HTR-8/SVneo (cell line): ENCODE data around the gene CCM2L.
"Not testable (repeated sequence)": the region's sequence is repeated elsewhere in the genome, so short reads cannot be mapped to it uniquely, and the experiment has no call there.

Experiments
- DNase-seq: peaks from one replicate; pipeline ENCODE4 v3.0.0; 2011; ENCODE audit warnings: low spot score, mixed read lengths; ENCODE audit not compliant: insufficient read length
- FAIRE-seq: peaks from 2 replicates; lab custom pipeline; 2011; peaks lifted over from hg19 to GRCh38; lab: Jason Lieb, UNC

The CCM2L gene

GRCh38 chr20:32027643-32028042 is 17.4 kb downstream of the CCM2L start:
- DNase-seq (no peak), FAIRE-seq (no peak)

DNA sequence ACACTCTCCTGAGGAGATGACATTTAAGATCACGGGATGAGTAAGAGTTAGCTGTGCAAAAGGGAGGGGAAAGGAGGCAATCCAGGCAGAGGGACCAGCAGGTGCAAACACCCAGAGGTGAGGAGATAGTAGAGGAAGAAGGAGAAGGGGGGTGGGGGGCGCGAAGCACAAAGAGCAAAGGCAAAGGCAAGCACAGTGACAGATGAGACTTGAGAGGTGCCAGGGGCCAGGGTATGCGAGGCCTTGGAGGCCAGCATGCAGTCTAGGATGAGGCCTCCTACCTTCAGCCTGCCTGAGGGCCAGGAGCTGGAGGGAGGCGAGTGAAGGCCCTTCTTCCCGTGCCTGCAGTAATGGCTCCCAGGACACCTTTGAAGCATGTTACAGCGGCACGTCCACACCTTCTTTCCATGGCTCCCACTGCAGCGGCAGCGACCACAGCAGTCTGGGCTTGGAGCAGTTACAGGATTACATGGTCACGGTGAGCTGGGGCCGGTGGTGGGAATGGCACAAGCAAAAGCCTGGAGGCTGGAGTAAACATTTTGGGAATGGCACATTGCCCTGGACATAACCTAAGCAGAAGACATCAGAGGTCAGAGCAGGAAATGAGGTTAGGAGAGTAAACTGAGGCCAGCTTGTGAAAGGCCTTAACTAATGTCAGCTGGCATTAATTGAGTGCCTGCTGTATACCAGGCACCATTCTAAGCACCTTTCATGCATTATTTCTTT is 18.6 kb downstream of the CCM2L start:
- FAIRE-seq = no peak
- no peak for DNase-seq

DNA sequence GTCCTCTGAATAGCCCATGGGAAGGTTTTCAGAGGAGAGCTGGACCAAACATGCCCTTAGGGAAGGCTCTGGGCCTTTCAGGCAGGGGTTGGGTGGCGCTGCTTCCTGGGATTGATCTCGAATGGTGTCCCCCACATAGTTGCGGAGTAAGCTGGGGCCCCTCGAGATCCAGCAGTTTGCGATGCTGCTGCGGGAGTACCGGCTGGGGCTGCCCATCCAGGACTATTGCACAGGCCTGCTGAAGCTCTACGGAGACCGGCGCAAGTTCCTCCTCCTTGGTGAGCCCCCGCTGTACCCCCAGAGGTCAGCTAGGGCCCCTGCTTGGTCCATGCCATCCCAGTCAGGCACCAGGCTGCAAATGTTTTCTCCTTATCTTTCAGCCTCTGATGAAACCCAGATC is 19.3 kb downstream of the CCM2L start:
- DNase-seq = no peak
- FAIRE-seq = no peak

GRCh38 chr20:32031007-32031958 is 21.0 kb downstream of the CCM2L start:
- FAIRE-seq = no peak
- peak; percentile 89 for DNase-seq

DNA sequence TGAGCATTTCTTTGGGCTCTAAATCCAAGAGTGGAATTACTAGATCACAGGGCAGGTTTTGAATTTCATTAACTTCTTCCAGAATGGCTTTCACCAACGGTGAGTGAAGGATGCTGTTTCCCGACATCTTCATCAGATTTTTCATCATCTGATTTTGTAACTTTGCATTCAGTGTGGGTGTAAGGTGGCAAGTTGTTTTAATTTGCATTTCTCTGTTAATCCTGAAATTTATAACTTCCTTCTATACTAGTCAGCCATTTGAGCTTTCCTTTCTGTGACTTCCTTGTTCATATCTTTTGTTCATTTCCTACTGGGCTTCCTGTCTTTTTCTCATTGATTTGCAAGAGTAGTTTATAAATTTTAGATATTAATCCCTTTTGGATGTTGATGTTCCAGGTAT is 23.1 kb downstream of the CCM2L start:
- DNase-seq (no peak), FAIRE-seq (no peak)

- FAIRE-seq, DNase-seq: not testable (repeated sequence)
Measured at GRCh38 chr20:32033721-32034120, 23.5 kb downstream of the CCM2L start.

DNA sequence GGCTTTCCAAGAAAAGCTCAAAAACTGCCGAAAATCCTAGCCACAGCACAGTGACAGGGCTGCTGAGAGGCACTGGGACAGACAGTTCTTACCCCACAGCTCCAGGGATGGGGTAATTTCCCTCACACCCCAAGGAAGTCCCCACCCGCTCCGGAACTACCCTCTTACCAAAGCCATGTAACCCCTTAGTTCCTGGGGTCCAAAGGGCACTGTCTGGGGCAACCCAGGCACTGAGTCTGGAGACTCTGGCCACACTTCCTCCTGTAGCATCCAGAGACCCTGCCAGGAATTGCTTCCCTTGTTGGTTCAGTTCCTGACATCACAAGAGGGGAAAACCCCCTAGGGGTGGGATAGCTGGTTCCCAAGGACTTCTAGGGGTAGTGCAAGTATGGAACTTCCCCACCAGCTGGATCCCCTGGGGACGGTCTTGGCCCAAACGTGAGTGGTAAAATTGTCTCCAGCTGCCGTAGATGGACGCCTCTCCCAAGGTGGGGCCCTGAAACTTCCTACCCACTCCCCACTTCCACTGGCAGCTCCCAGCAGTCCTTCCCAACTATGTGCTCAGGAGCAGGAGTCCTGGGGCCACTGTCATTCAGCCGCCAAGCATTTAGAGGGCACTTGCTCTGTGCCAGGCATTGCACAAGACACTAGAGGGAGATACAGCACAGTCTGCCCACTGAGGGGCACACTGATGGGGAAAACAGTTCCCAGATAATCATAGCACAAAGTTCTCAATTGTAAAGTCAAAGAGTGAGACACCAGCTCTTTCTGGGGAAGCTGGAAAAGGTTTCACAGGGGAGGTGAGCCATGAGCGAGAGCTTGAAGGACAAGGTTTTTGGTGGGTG is 24.6 kb downstream of the CCM2L start:
- DNase-seq (peak; percentile 41), FAIRE-seq (no peak)

DNA sequence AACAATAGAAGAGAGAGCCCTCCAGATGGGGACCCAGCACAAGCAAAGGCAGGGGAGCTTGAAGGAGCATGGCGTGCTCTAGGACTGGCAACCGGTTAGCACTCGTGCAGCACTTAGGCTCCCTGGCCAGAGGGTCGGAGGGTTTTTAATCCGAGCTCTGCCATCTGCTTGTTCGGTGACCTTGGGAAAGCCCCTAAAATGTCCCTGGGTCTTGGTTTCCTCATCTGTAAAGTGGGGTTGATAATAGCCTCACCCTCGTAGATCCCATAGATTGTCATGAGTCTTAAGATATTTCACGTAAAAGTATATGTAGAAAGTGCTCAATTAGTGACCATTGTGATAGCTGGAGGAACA is 25.2 kb downstream of the CCM2L start:
- no peak for FAIRE-seq
- no peak for DNase-seq

DNA sequence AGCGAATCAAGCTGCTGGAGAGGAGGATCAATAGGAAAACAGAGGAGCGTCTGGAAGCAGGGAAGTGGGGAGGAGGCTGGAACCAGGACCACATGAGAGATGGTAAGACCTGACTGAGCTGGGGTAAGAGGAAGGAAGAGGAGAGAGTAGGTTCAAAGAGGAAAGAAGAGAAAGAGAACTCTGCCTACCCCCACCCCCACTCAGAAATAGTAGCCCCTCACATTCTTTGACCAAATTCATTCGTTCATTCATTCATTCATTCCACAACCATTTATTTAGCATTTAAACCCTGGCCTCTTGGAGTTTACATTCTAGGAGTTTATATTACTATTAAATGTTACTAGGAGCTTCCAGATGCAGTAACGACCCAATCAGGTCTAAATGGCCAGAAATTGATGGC is 26.0 kb downstream of the CCM2L start:
- no peak for DNase-seq
- FAIRE-seq = no peak

DNA sequence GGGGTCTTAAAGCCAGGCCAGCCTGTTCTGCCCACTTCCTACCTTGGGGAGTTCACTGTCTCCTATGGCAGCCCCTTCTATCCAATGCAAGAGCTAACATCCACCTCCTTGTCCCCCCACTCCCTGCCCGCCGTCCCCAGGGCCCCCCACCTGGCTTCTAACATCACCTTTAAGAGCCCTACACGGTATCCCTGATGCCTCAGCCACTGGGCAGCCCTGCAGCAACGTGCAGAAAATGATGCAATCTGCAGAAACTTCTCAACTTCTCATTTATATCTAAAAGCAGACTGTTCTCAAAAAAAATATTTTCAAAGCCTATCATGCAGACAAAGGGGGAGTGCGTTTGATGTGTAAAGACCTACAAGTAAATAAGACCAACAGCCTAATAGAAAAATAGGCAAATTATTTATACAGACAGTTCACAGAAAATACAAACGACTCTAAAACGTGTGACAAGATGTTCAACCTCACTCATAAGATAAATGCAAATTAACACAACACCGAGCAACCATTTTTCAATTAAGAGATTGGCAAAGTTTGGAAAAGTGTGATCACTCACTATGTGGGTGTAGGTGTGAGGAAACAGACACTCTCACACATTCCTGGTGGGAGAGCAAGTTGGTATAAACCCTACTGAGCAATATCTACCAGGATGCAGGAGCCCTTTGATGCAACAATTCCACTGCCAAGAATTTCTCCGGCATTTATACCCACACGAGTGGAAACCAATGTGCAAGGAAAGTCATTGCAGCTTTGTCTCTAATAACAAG is 26.7 kb downstream of the CCM2L start:
- DNase-seq (no peak), FAIRE-seq (no peak)

DNA sequence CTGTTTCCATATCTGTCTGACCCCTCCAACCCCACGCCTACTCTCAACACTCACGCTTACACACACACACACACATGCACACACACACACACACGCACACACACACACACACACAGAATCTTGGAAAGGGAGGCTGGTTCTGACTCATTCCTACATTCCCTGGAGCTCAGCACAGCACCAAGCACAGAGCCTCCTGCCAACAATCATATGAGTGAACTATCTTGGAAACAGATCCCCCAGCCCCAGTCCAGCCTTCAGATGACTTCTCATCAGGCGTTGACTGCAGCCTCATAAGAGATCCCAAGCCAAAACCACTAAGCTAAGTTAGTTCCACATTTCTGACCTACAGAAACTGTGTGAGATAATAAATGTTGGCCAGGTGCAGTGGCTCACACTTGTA is 27.7 kb downstream of the CCM2L start:
- no peak for FAIRE-seq

GRCh38 chr20:32040142-32040953 is 30.1 kb downstream of the CCM2L start:
- FAIRE-seq (no peak), DNase-seq (no peak)

More for the DNA sequence above, 27.7 kb downstream of the CCM2L start:
- no peak for DNase-seq

GRCh38 chr20:32045999-32046398 is 35.8 kb downstream of the CCM2L start:
- FAIRE-seq (no peak), DNase-seq (no peak)

DNA sequence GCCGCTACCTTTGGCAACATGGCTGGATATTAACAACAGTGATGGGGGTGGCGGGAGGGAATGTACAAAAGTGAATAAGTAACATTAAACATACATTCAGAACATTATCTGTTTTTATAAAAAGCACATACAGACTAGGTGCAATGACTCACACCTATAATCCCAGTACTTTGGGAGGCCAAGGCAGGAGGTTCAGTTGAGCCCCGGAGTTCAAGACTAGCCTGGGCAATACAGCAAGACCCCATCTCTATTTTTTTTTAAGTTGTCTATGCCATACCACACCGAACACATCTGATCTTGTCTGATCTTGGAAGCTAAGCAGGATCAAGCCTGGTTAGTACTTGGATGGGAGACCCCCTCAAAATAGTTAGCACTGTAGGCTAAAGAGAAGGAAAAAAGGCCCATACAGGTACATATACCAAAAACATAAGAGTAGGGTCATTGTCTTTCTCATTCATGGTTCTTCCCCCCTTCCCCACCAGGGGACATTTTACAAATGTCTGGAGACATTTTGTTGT is 40.1 kb downstream of the CCM2L start:
- FAIRE-seq = no peak
- DNase-seq = no peak

GRCh38 chr20:32050851-32051556 is 40.8 kb downstream of the CCM2L start:
- FAIRE-seq (no peak), DNase-seq (no peak)

DNA sequence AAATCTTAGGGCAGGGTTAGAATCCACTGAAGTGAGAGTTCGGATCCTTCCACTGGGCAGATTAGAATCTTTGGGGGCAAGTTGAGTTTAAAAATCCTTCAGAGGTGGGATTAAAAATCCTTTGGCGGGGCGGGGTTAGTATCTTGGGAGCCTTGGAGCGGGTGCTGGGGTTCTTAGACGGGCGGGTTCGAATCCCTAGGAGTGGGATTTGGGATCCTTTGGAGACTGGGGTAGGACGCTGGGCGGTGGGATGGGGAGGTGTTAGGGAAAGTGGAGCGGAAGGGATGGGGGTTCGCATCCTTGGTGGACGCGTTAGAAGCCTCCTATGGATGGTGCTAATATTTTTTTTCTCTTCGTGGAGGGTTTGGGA is 41.5 kb downstream of the CCM2L start:
- no peak for FAIRE-seq
- DNase-seq = no peak

GRCh38 chr20:32052090-32052777 is 42.0 kb downstream of the CCM2L start, which contains the start of gene HCK:
HCK (plus strand) TSS chr20:32052242.
- DNase-seq (no peak), FAIRE-seq (no peak)
